ENCODE measurements around the gene TSPAN4.

GRCh38 chr11:865462-866430 lies 23.1 kb downstream of the TSPAN4 start:
- TF ChIP-seq EZH2 (IDR thresholded peaks at IDR 0.05; ENCODE audit: borderline replicate concordance, low read length) (no peak), CTCF (conservative IDR thresholded peaks at IDR 0.05 in 1 of 2, IDR thresholded peaks at IDR 0.05 in 1 of 2; ENCODE audit: extremely low read depth in 1 of 2, insufficient read depth in 1 of 2, low read depth in 1 of 2, low read length in 2 of 2) (no peak)
